Measurements from ENCODE around the gene TNS2.

DNA sequence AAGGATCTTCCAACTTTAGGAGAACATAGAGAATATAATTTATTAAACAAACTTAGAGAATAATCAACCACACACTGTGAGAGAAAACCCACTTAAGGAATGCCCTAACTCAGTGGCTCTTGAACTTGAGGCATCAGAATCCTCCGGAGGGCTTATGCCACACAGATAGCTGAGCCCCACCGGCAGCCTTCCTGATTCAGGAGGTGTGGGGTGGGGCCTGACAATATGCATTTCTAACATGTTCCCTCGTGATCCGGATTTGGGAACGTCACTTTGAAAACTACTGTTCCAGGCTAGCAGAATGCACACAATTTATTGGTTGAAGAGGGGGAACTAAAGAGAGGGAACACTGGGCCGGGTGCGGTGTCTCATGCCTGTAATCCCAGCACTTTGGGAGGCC, 51.4 kb downstream of the TNS2 start:
- TF ChIP-seq, protein P1, sequence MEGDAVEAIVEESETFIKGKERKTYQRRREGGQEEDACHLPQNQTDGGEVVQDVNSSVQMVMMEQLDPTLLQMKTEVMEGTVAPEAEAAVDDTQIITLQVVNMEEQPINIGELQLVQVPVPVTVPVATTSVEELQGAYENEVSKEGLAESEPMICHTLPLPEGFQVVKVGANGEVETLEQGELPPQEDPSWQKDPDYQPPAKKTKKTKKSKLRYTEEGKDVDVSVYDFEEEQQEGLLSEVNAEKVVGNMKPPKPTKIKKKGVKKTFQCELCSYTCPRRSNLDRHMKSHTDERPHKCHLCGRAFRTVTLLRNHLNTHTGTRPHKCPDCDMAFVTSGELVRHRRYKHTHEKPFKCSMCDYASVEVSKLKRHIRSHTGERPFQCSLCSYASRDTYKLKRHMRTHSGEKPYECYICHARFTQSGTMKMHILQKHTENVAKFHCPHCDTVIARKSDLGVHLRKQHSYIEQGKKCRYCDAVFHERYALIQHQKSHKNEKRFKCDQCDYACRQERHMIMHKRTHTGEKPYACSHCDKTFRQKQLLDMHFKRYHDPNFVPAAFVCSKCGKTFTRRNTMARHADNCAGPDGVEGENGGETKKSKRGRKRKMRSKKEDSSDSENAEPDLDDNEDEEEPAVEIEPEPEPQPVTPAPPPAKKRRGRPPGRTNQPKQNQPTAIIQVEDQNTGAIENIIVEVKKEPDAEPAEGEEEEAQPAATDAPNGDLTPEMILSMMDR (IDR thresholded peaks at IDR 0.05; ENCODE audit: insufficient read depth, low read depth, low read length) = no peak
- no peak for TF ChIP-seq EZH2 (IDR thresholded peaks at IDR 0.05; ENCODE audit: insufficient read depth, low read length)

Data from astrocyte (in vitro differentiated cells and primary cell).